ENCODE measurements around the gene NOC2L.
"Not testable (repeated sequence)": the region's sequence is repeated elsewhere in the genome, so short reads cannot be mapped to it uniquely, and the experiment has no call there.

NOC2L gene

GRCh38 chr1:962381-963300, 3.6 kb upstream of the NOC2L start:
- DNase-seq (ENCODE audit: low spot score), result no peak

GRCh38 chr1:961132-961669, 2.1 kb upstream of the NOC2L start:
- DNase-seq (ENCODE audit: low spot score), result no peak

DNA sequence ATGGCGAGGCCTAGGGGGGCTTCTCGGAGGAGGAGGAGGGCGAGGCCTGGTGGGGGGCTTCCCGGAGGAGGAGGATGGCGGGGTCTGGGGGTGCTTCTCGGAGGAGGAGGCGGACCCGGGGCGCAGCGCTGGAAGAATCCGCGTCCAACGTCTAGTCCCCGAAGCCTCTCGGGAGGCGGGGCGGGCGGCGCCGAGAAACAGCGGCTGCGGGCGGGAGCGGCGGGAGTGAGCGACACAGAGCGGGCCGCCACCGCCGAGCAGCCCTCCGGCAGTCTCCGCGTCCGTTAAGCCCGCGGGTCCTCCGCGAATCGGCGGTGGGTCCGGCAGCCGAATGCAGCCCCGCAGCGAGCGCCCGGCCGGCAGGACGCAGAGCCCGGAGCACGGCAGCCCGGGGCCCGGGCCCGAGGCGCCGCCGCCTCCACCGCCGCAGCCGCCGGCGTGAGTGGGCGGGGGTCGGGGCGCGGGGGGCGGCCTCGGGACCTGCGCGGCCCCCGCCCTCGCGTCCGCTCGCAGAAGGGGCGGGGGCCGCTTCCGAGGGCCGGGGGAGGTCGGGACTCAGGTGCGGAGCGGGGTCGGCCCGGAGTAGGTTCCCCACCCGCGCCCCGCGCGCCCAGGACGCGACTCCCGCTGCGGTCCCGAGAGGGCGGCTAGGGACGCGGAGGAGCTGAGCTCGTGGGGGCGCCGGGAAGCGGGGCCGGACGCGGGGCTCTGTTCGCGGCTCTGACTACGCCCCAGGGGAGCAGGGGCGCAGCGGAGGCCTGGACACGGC, 1.5 kb upstream of the NOC2L start, which contains the start of gene KLHL17:
Gene KLHL17, plus strand, starts transcription at position 222 of the 769 bp plus-strand sequence. Its CDS starts 110 bp downstream, at position 332.
- peak; percentile 88 for DNase-seq (ENCODE audit: low spot score)

DNA sequence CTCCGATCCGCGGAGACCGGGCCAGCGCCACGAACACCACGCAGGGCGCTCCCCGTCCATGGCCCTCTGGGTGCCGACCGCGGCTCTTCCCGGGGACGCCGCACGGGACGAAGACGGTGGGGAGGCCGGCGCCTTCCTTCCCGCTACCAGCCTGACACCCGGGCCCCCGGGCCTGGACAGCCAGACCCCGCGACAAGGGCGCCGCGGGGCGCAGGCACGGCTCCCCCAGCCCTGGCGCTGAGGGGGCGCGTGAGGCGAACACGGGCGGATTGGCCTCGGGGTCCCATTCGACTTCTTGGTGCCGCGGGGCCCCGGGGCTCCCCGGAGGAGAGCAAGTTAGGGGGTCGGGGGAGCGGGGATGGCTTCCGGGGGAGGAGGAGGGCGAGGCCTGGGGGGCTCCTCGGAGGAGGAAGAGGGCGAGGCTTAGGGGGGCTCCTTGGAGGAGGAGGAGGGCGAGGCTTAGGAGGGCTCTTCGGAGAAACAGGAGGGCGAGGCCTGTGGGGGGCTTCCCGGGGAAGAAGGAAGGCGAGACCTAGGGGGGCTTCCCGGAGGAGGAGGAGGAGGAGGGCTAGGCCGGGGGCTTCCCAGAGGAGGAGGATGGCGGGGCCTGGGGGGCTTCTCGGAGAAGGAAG, 791 bp upstream of the NOC2L start:
- DNase-seq (ENCODE audit: low spot score), result no peak

DNA sequence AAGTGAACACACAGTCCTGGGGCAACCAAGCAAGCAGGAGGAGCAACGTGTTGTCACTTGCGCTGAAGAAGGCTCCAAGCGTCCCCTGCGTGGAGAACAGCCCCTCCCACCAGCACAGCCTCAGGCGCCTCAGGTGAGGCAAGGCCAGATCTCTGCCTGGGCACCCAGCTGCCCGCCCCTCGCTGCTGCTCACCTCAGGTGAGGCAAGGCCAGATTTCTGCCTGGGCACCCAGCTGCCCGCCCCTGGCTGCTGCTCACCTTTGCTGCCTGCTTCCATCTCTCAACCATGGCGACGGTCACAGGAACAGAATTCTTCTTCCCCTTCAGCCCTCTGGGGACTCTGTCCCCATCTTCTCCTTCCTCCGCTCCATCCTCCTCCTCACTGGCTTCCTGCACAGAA, 2.4 kb downstream of the NOC2L start:
- DNase-seq (ENCODE audit: low spot score), result no peak

DNA sequence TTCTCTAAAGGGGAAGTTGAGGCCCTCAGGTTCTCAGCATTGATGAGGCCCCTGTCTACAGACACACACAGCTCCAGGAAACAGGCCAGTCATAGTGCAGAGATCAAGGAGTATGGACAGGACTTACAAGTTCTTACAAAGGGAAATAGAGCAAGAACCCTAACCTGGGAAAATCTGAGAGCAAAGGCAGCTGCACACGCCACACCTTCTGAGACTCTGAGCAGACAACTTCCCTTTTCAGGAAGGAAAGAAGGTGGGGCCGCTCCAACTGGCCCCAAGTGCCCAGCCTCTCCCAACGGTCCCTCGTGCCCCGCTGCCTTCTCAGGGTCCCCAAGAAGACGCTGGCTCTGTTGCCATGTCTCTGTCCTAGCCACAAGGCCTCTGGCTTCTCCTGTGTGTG, 3.6 kb downstream of the NOC2L start:
- DNase-seq (ENCODE audit: low spot score), result no peak

GRCh38 chr1:954927-955326, 4.1 kb downstream of the NOC2L start:
- no peak for DNase-seq (ENCODE audit: low spot score)

DNA sequence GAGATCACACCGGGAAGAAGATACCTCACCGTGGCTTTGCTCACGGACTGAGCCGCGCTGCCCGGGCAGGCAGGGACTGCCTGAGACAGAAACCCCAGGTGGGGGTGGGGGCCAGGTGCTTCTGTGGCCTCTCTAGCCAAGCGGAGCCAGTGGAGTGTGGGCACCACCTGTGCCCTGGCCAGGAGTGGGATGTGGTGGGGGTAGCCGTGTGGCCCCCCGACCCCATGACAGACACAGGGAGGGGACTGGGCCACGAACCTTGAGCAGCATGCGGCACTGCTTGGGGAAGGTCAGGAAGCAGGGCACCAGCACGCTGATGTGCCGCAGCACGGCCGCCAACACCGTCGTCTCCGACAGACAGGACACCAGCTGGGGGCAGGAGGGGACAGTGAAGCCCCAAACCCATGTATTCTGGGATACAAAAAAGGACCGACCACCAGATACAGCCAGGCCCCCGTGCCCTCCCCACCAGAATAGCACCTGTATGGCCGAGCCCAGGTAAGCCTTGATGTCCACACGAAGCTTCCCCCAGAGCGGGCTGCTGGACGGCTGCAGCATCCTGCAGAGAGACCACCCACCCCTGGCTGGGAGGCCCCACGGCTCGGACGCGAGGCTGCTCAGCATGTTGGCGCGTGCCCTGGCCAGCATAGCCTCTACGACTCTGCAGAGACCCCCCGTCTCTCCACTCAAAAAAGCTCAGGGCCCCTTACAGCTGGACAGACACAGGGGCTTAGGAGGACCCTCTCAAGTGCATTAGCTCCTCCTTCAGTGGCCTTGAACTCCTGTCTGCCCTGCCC, 5.3 kb downstream of the NOC2L start:
- DNase-seq (ENCODE audit: low spot score), result no peak

GRCh38 chr1:952603-953002, 6.5 kb downstream of the NOC2L start:
- DNase-seq (ENCODE audit: low spot score), result no peak

GRCh38 chr1:952201-952600, 6.9 kb downstream of the NOC2L start:
- no peak for DNase-seq (ENCODE audit: low spot score)

DNA sequence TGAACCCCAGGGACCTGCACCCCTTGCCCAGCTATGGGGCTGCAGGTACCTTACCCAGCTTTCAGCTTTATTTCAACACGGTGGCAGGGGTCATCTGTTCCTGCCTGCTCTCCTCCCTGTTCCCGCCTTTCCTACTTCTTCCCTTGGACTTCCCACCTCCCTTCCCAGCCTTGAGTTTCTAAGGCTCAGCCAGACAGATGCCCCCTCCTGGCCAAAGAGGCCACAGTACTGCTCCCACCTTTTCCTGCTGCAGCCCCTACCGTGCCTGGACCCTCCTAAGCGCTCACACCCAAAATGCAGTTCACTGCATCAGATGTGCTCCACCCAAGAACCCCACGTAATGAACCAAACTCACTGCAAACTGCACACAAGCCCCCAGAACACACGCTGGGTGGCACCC, 7.7 kb downstream of the NOC2L start:
- no peak for DNase-seq (ENCODE audit: low spot score)

- DNase-seq (ENCODE audit: low spot score), result no peak
These were observed 8.2 kb downstream of the NOC2L start for GRCh38 chr1:950881-951280.

DNA sequence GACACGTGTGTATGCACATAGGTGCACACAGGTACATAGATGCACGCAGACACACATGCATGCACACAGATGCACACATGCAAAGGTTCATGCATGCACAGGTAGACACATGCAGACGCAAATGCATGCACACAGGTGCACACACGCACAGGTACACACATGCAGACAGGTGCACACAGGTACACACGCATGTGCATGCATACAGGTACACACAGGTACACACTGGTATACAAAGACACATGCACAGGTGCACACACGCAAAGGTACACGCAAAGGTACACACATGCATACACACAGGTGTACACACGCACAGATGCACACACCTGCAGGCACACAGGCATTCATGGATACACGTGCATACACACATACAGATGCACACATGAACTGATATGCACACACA, 8.8 kb downstream of the NOC2L start:
- no peak for DNase-seq (ENCODE audit: low spot score)

- DNase-seq (ENCODE audit: low spot score), result no peak
These were observed 11.1 kb downstream of the NOC2L start for GRCh38 chr1:947958-948357.

DNA sequence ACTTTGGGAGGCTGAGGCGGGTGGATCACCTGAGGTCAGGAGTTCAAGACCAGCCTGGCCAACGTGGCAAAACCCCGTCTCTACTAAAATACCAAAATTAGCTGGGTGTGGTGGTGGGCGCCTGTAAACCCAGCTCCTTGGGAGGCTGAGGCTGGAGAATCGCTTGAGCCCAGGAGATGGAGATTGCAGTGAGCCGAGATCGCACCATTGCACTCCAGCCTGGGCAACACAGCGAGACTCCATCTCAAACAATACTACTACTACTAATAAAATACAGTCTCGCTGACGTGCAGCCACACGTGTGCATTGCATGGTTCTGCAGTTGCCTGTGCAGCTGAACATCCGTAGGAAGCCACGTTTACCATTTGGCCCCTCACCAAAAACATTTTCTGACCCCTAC, 12.2 kb downstream of the NOC2L start:
- DNase-seq (ENCODE audit: low spot score), result not testable (repeated sequence)

DNA sequence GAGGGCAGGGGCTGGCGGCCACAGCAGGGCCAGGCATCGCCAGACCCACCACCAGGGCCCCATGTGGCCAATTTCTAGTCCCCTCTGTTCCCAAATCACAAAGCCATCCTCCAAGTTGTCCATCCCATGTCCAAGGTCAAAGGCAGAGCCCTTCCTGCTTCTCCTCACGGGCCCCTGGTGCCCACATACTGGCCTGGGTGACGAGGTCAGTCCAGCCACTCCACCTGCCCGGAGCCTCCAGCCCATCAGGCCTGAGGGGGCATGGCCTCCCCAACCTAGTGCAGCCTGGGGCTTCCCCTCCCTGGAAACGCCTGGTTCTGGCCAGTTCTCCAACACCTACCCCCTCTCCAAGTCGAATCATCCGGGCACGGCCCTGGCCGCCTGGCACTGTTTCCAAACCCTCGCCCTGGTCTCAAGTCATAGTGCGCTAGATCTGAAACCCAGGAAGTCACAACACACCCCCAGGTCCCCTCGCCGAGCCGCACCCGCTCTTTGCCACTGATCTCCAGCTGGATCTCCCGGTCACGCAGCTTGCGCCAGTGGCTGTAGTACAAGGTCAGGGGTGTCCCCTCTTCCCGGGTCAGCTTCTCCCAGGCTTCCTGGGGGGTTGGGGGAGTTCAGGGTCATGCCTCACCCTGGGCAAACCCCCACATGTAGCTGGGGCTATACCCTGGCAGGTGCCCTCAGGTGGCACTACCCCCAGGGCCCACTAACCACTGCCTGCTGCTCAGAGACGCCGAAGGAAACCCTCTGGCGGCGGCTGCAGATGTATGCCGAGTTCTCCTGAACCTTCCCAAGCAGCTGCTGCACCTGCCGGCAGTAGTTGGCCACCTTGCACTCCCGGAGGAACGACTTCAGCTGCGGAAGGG, 13.1 kb downstream of the NOC2L start:
- no peak for DNase-seq (ENCODE audit: low spot score)

GRCh38 chr1:944341-945325, 14.4 kb downstream of the NOC2L start:
- no peak for DNase-seq (ENCODE audit: low spot score)

DNA sequence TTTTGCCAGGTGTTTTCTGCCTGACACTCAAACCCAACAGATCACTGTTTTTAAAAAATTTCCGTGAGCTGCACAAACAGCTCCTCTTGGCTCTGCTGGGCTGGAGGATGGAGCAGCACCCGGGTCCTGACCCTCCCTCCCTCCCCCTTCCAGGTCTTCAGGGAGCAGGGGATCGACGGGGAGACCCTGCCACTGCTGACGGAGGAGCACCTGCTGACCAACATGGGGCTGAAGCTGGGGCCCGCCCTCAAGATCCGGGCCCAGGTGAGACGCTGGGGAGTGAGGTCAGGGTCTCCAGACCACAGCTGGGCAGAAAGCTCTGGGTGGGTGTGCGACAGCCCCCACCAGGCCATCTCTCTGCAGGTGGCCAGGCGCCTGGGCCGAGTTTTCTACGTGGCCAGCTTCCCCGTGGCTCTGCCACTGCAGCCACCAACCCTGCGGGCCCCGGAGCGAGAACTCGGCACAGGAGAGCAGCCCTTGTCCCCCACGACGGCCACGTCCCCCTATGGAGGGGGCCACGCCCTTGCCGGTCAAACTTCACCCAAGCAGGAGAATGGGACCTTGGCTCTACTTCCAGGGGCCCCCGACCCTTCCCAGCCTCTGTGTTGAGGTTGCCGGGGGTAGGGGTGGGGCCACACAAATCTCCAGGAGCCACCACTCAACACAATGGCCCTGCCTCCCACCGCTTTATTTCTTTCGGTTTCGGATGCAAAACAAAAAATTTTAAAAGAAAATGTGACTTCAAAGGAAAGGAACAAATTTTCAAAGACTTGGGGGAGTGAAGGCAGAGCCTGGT, 15.3 kb downstream of the NOC2L start:
- DNase-seq (ENCODE audit: low spot score), result no peak
